GM15510 (cell line): ENCODE results near the gene PARVA.

Source experiments
- POLR2A ChIP-seq: IDR thresholded peaks from 3 replicates; pipeline ENCODE4 v1.6.1; 2011; ENCODE audit warnings: borderline replicate concordance; ENCODE audit not compliant: insufficient read length; ENCODE audit errors: extremely low read depth

Gene PARVA

GRCh38 chr11:12474871-12475270 lies 97.5 kb downstream of the PARVA start:
- TF ChIP-seq POLR2A = no peak

GRCh38 chr11:12478743-12479142 lies 101.4 kb downstream of the PARVA start:
- no peak for TF ChIP-seq POLR2A

- TF ChIP-seq POLR2A = no peak
These were observed 103.0 kb downstream of the PARVA start for GRCh38 chr11:12480401-12480800.

GRCh38 chr11:12482839-12483238 lies 105.5 kb downstream of the PARVA start:
- no peak for TF ChIP-seq POLR2A

- TF ChIP-seq POLR2A = no peak
These were observed 106.2 kb downstream of the PARVA start for GRCh38 chr11:12483604-12484003.

GRCh38 chr11:12485328-12485727 lies 108.0 kb downstream of the PARVA start:
- TF ChIP-seq POLR2A = no peak

GRCh38 chr11:12489246-12489772 lies 111.9 kb downstream of the PARVA start:
- TF ChIP-seq POLR2A = no peak

- no peak for TF ChIP-seq POLR2A
These were observed 117.3 kb downstream of the PARVA start for GRCh38 chr11:12494699-12495098.

GRCh38 chr11:12496181-12497025 lies 119.0 kb downstream of the PARVA start:
- TF ChIP-seq POLR2A = no peak

GRCh38 chr11:12497431-12497830 lies 120.1 kb downstream of the PARVA start:
- no peak for TF ChIP-seq POLR2A

GRCh38 chr11:12499071-12499470 lies 121.7 kb downstream of the PARVA start:
- TF ChIP-seq POLR2A = no peak

GRCh38 chr11:12502046-12502445 lies 124.7 kb downstream of the PARVA start:
- no peak for TF ChIP-seq POLR2A

GRCh38 chr11:12503039-12503484 lies 125.7 kb downstream of the PARVA start:
- TF ChIP-seq POLR2A = no peak

- no peak for TF ChIP-seq POLR2A
These were observed 126.5 kb downstream of the PARVA start for GRCh38 chr11:12503886-12504285.

GRCh38 chr11:12505183-12505582 lies 127.8 kb downstream of the PARVA start:
- TF ChIP-seq POLR2A = no peak

GRCh38 chr11:12506404-12506921 lies 129.1 kb downstream of the PARVA start:
- TF ChIP-seq POLR2A = no peak
